GM18526 (cell line): ENCODE results near the gene GAS1.

Experiments used
- POLR2A ChIP-seq: IDR thresholded peaks from 3 replicates; pipeline ENCODE4 v1.6.1; 2011; ENCODE audit not compliant: insufficient read length; ENCODE audit errors: extremely low read depth

The GAS1 gene

DNA sequence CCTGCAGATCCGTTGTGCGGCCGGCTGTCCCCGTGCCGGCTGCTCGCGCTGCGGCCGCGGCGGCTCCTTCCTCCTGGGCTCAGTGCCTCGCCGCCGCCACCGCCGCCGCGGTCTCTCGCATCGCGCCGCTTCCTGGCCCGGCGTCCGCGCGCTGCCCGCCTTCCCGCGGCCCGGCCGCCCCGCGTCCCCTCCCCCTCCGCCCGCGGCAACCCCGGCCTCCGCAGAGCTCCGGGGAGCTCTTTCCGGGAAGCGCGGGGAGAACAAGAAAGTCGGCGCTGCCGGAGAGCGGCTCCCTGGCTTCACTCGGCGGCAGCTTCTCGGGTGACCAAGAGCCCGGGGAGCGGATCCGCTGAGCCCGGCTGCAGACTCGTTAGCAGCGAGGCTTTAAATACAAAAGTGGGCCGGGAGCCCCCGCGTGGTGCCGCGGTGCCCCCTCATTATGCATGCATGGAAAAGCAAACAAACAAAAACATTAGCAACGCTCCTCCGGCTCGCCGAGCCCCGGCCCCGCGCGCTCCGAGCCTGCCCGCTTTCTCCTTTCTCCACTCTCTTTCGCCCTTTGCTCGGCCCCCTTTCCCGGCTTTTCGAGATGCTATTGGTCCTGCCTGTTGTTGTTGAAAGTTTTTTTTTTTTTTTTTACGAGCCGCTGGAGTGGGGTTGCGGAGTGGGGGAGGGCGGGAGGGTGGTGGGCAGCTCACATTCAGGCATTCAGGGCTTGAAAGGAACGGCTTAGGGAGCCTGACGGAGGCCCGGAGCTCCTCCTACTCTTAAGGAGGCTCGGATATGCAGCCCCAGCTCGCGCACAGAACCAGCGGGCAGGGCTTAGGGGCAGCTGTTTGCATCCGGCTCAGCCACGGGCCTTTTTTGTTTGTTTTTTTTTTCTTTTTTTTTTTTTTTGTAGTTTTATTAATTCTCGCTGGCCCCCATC, at the start of gene GAS1:
TSS of gene GAS1 (minus strand) at position 361 of the 928 bp plus-strand sequence. CDS start 727 bp downstream, outside the sequence.
- no peak for TF ChIP-seq POLR2A

- no peak for TF ChIP-seq POLR2A
Measured at GRCh38 chr9:86994231-86994630, 46.9 kb upstream of the GAS1 start.

DNA sequence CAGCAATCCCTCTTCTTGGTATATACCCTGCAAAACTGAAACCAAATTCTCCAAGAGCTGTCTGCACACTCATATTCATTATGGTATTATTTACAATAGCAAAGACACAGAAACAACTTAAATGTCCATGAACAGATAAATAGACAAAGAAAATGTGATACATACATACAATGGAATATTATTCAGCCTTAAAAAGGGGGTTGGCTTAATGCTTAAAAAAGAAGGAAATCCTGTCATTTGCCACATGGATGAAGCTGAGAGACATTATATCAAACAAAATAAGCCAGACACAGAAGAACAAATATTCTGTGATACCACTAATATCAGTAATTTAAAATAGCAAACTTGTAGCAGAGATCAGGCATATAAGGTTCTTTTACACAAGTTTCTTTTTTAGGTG, 46.5 kb upstream of the GAS1 start:
- TF ChIP-seq POLR2A, result no peak

- TF ChIP-seq POLR2A, result no peak
Measured at GRCh38 chr9:86991077-86991476, 43.8 kb upstream of the GAS1 start.

DNA sequence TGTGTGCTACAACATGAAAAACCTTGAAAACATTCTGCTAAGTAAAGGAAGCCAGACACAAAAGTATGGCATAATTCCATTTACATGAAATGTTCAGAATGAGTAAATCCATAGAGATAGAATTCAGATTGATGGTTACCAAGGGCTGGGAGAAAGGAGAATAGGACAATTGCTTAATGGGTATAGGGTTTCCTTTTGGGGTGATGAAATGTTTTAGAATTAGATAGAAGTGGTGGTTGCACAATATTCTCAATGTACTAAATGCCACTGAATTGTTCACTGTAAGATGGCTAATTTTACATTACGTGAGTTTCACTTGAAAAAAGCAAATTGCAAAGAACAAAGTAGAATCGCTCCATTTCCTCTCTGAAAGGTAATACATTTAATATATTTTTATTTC, 43.0 kb upstream of the GAS1 start:
- no peak for TF ChIP-seq POLR2A

DNA sequence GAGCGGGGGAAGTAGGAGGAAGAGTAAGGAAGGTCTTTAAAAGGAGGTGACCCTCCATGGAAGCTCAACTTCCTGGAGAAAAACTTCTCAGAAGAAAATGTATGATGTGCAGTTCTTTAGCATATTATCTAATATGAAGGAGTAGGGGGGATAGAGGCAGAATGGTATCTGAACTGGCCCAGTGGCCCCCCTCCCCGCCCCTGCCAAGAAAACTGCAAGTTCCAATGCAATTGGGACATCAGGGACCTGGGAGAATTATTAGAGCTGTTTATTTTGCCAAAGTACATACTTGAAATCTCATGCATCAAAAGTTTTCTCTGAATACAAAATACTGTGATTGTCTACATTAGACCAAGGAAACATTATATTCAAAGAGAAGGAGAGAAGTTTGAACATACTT, 40.6 kb upstream of the GAS1 start:
- TF ChIP-seq POLR2A, result no peak

GRCh38 chr9:86985132-86985647, 37.9 kb upstream of the GAS1 start:
- TF ChIP-seq POLR2A, result no peak

- no peak for TF ChIP-seq POLR2A
Measured at GRCh38 chr9:86983620-86984259, 36.4 kb upstream of the GAS1 start.

DNA sequence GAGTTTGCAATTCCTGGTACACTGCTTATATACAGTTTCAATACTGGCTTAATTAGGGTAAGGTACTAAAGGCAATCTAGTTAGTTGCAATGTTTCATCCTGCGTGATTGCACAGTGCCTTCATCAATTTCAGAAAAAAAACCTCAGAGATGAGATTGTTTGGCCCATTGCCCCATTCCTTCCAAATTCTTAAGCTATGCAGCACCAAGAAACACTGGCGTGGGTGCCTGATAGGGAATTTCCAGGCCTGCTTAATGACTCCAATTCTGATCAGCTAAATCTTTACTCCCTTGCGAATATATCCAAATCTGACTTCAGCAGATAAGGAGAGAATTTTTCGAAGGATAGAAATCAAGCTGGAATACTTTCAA, 35.9 kb upstream of the GAS1 start:
- no peak for TF ChIP-seq POLR2A

DNA sequence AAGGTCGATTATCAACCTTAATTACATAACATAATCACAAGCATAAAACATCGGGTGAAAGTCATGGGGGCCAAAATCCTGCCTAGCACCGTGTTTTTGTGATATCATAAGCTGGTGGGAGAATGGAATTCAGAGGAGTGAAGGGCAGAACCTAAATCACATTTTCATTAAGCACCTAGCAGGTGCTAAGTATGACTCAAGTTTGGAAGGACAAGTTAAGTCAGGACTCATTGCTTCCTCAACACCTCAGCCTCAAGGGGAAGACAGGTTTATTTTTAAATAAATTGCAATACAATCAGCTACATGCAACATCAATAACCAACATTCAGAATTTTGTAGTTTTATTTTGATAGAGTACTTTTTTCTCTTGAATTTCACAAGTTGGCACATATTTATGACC, 33.5 kb upstream of the GAS1 start:
- no peak for TF ChIP-seq POLR2A

- TF ChIP-seq POLR2A, result no peak
Measured at GRCh38 chr9:86979657-86980056, 32.4 kb upstream of the GAS1 start.

DNA sequence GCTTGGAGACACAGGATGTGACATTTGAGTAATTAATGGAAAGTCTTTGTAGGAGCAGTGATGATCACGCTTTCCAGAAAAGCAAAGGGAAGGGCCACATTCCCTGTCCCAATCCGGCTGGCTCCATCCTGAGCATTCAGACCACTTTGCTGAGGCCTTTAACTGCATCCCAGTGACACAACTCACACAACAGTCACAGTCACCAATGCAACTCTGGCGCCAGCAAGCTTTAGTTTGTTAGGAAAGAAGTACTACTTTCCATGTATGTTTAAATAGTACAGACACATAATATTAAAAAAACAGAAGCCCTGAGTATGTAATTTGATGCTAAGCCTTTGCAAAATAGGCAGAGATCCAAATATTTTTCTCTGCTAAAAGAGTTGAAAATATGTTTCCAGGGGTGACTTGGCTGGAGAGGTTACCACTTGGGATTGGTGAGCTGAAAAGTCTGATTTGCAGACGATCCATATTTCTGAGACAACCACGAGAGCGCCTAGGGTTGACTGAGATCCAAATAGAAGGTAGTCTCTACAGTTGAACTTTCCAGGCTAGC, 31.7 kb upstream of the GAS1 start:
- TF ChIP-seq POLR2A, result no peak

- TF ChIP-seq POLR2A, result no peak
Measured at GRCh38 chr9:86978413-86978812, 31.1 kb upstream of the GAS1 start.

DNA sequence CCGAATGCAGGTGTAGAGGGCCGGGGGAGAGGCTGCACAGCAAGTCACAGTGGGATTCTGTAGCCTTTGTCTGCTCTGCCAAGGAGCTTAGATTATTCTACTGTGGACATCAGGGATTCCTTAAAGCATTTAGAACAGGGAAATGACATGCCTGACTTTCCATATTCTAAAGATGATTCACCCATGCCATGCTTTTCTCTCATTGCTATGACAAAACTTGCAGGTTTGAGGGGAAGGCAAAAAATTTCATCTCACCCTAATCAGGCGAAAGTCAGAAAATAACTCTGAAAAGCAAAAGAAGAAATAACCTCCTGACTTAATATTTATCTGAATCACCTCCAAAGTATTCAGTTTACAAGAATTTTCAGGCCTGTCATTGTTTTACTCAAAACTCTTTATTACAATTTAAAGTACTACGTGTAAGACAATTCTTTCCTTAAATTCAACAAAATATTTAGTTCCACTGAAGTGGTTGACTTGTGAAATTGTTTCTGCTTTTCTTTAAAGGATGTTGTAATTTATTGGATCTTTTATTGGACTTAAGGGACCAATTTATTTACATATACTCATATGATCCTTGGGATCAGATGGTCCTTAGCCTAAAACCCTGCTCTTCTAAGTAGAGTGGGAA, 30.0 kb upstream of the GAS1 start:
- TF ChIP-seq POLR2A, result no peak

DNA sequence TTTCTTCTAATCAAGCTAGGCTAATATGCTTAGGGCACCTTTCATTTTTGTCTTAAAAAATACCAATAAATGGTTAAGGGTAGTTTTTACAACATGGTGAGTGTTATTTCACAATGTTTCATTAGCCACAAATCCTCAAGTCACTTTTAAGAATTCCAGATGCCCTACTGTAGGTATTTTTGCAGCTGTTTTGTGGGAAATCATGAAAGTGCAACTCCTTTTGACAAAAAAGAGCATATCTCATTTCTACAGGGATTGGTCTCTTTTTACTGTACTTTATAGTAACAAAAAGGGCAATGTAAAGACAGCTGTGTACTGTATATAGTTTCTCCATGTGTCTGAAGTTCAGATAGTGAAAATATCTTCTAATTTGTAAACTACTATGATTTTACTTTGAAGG, 28.3 kb upstream of the GAS1 start:
- TF ChIP-seq POLR2A, result no peak

GRCh38 chr9:86975036-86975435, 27.7 kb upstream of the GAS1 start:
- no peak for TF ChIP-seq POLR2A

GRCh38 chr9:86974421-86974820, 27.1 kb upstream of the GAS1 start:
- no peak for TF ChIP-seq POLR2A
